NCI-H226 (cell line): Measurements from ENCODE around the gene SYT6.
"Not testable (repeated sequence)": the region's sequence is repeated elsewhere in the genome, so short reads cannot be mapped to it uniquely, and the experiment has no call there.

ENCODE experiments used
- DNase-seq: peaks from one replicate; pipeline ENCODE4 v3.0.0-alpha.2; 2015

Gene SYT6

GRCh38 chr1:114090738-114091505 is 62.7 kb downstream of the SYT6 start:
- no peak for DNase-seq

- no peak for DNase-seq
Measured at GRCh38 chr1:114089502-114090138, 64.0 kb downstream of the SYT6 start.

DNA sequence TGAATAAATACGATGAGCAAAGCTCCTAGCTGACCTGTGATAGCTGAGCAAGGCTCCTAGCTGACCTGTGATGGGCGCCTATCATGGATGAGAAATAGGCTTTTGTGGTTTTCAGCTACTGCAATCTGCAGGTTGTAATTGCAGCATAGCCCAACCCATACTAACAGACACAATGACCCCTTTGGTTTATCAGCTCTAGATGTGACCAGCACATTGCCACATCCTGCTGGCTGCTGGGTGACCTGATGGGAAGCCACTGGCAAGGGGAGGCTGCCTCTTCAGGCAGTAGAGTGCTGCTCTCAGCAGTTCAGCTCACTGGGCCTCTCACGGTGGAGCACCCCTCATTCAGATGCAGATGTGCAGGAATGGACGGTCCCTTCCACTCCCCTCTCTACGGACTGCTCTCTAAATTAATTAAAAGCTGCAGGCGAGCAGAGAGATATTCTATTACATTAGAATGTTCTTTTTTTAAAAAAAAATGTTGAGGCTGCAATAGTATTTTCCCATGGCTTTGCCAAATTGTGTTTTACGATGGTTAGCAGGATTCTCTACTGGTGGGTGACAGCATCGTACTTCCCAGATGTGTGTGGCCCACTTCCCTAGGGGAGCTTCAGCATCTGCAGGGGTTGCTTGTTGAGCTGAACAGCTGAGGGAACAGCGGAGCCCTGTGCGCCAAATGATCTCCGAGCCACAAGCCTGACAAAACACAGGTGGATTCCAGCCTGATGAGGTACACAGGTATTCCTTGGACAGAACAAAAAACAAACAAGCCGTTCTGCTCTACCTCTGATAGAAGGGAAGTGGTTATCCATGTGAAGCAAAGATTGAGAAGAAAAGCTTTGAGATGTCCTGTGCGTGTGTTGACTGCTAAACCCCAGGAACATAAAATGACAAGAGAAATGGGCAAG is 65.0 kb downstream of the SYT6 start:
- no peak for DNase-seq

DNA sequence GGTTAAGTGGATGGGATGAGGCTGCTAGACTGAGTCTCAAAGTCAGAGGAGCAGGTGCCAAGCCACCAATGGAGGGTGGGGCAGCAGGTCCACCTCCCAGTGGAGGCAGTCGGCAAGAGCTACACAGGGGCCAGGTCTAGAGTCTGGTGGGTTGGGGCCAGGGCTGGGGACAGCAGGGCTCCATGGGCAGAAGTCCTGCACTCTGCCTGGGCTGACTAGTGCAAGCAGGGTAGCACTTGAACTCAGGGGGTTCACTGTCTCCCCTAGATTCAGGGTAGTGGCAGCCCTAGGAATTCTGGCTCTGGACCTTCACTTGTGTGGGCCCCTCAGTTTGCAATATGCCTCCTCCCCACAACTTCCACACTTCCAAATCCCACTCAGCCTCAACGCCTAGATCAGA is 66.2 kb downstream of the SYT6 start:
- DNase-seq: no peak

DNA sequence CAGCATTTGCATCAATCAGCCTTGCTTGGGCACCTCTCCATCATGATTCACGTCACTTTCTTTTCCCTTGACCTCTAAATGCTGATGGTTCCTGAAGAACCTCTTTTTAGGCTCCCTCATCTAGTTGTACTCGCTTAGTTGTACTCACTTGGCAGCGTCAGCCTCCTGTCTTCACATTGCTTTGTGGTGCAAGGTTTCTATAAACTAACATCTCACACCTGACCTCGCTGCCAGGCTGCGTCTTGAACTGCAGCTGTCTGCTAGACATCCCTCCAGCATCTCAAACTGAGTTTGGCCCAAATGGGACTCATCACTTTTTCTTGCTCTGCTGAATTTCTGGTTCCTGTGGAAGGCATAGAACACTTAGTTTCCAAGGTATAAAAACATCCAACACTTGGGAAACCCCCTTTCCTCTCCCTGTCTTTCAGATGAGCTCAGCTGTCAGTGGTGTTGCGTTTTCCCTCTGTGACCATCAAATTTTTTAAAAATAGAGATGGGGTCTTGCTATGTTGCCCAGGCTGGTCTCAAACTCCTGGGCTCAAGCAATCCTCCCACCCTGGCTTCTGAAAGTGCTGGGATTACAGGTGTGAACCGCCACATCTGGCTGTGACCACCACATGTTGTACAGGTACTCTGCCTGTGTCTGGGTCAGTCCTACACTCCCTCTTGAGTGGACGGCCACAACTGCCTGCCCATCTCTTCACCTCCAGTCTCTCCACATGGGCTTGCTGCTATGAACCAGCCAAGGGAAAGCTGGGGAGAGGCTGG is 66.9 kb downstream of the SYT6 start:
- DNase-seq: no peak

- DNase-seq: no peak
Measured at GRCh38 chr1:114082867-114083585, 70.6 kb downstream of the SYT6 start.

DNA sequence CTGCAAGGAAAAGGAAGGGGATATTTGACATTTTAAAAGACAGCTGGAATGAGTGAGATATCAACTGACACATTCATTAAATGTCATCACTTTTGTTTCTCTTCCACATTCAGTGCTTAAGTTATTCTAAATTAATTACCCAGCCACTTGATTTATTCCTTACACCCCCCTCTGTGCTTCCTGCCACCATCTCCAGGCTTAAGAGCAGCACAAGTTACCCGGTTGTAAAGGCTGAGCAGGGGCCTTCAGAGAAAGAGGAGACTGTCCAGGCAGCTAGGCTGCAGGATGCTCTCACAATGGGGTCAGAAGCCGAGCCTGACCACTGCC is 71.4 kb downstream of the SYT6 start:
- no peak for DNase-seq

DNA sequence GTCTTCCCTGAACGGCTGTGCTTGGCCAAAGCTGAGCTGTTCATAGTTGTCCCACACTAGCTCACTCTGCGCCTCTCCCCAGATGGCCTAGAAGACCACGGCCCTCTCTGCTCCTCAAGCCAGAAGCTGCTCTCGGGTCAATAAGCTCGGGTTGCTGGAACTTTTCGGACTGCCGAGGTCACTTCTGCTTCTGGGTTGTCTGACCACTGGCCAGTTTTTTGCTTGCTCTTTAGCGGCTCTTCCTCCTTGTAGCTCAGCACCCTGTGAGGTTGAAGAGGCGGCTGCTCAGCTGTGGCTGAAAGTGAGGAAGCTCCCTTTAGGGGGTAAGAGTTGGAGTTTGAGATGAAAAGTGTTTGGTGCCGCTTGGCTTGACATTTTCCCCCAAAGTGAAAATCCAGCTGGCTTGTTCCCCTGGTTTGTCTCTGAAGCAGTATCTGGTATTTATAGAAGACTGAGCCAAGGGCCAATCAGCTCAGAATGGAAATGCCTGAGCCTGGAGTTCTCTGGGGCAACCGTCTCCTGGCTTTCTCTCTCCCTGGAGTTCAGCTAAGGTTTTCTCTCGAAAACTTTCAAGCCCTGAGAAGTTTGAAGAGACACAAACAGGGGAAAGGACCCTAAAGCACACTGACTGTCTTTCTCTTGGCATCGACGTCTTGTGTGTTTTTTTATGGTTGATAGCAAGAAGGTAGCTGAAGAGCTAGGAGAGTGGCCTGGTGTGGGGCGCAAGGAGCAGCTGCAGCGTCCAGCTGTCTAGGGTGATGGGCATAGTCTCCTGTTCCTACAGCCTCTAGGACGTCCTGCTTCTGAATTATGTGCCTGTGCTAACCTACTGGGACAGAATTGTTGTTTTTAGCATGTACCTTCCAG is 72.0 kb downstream of the SYT6 start:
- DNase-seq: no peak

DNA sequence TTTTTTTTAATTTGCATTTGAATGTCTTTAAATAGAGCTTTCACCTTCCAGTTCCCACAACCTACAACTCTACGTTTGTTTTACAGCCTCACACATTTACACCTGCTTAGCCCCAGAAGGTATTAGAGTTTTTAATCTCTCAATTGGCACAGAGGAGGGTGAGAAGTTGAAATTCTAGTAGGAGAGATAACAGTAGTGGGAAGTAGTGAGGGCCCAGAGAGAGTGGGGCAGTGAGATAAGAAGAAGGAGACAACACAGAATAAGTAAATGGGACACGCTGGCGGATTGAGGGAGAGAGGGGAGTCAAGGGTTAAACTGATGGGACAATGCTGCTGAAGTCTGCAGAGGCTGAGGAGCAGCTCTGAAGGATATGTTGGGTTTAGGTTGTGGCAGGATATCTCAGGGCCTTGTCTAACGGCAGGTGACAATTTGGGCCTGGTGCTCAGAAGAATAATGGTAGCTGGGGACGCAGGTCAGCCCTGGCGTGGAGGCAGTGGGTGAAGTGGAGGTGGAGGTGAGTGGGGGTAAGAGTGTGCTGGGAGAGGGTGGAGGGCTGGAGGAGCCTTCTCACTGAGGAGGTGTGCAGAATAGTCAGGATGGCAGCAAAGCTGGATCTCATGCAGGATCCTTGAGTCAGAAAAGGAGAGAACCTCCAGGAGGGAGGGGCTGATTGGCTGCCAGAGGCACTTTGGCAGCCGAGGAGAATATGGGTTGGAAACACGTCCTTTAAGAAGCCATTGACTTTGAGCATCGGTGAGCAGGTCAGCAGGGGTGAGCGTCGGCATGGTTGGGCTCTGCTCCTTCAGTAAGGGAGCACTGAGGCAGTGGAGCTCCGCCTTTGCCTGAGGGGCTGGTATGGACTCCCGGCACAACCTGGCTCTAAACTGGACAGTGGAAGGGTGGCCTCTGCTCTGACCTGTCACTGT is 72.9 kb downstream of the SYT6 start:
- no peak for DNase-seq

GRCh38 chr1:114079596-114080190 is 74.0 kb downstream of the SYT6 start:
- no peak for DNase-seq

DNA sequence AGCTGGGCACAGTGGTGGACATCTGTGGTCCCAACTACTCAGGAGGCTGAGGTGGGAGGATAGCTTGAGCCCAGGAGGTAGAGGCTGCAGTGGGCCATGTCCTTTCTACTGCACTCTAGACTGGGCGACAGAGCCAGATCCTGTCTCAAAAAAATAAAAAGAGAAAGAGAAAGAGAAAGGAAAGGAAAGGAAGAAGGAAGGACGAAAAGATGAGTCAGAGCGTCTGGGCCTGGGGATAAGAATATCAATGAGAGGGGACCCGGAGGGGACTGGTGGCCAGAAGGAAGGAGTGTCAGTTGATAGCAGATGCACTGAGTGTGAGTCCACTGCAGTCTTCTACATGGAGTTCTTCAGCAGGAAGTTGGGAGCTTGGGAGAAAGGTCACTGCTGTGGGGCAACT is 75.6 kb downstream of the SYT6 start:
- DNase-seq: no peak

GRCh38 chr1:114077188-114077587 is 76.5 kb downstream of the SYT6 start:
- no peak for DNase-seq

GRCh38 chr1:114076308-114076707 is 77.4 kb downstream of the SYT6 start:
- DNase-seq: no peak

DNA sequence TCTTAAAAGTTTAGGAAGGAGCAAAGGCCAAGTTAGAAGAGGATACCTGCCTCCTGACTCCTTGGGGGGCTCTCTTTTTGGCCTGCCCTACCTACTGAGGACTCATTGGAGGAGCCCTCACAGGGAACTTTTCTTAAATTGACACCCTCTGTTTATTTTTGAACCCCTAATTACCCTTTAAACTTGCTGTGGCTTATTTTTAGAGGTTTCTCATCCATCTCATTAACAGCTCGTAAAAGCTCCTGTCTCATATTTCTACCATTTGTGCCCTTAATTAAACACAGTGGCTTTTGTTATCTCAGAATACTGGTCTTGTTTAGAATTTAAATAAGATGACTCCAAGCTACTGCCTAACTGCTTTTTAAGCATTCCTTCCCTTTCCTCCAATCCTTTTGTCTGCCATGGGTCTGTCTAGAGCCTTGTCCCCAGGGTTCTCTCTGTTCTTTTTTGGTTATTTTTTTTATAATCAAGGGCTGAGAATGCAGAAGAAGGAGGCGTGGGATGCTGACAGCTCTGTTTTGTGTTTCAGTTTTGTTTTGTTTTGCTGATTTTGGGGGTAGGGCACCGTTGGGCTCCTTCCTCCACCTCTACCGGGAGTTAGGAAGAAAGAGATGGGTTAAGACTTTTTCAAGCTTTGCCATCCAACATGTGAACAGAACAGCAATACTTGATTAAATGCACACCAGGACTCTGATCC is 78.0 kb downstream of the SYT6 start:
- no peak for DNase-seq

GRCh38 chr1:114075105-114075504 is 78.6 kb downstream of the SYT6 start:
- no peak for DNase-seq

GRCh38 chr1:114072246-114072645 is 81.4 kb downstream of the SYT6 start:
- no peak for DNase-seq

GRCh38 chr1:114069762-114070161 is 83.9 kb downstream of the SYT6 start:
- DNase-seq: not testable (repeated sequence)

GRCh38 chr1:114068684-114069083 is 85.0 kb downstream of the SYT6 start:
- DNase-seq: not testable (repeated sequence)

- DNase-seq: not testable (repeated sequence)
Measured at GRCh38 chr1:114065671-114066070, 88.0 kb downstream of the SYT6 start.
